ENCODE data around the gene PARS2.

PARS2 gene

GRCh38 chr1:54768093-54768492 is 3.8 kb upstream of the PARS2 start:
- no peak for DNase-seq

- no peak for DNase-seq
Measured at GRCh38 chr1:54767526-54767925, 3.2 kb upstream of the PARS2 start.

- no peak for DNase-seq
Measured at GRCh38 chr1:54766726-54767125, 2.4 kb upstream of the PARS2 start.

- no peak for DNase-seq
Measured at GRCh38 chr1:54764922-54765561, 719 bp upstream of the PARS2 start.

- DNase-seq: no peak
Measured at GRCh38 chr1:54763816-54764132, 549 bp downstream of the PARS2 start.

GRCh38 chr1:54758678-54759348 is 5.5 kb downstream of the PARS2 start:
- DNase-seq: no peak

- DNase-seq: no peak
Measured at GRCh38 chr1:54757833-54758232, 6.5 kb downstream of the PARS2 start.

GRCh38 chr1:54754486-54755285 is 9.6 kb downstream of the PARS2 start:
- no peak for DNase-seq

GRCh38 chr1:54754045-54754444 is 10.3 kb downstream of the PARS2 start:
- no peak for DNase-seq

GRCh38 chr1:54751426-54751825 is 12.9 kb downstream of the PARS2 start:
- no peak for DNase-seq

GRCh38 chr1:54750596-54750995 is 13.7 kb downstream of the PARS2 start:
- DNase-seq: peak; percentile 0

- DNase-seq: no peak
Measured at GRCh38 chr1:54748094-54748835, 16.1 kb downstream of the PARS2 start.

- no peak for DNase-seq
Measured at GRCh38 chr1:54745864-54746263, 18.5 kb downstream of the PARS2 start.

- no peak for DNase-seq
Measured at GRCh38 chr1:54745274-54745673, 19.0 kb downstream of the PARS2 start.

- DNase-seq: no peak
Measured at GRCh38 chr1:54744696-54745095, 19.6 kb downstream of the PARS2 start.

GRCh38 chr1:54743416-54744226 is 20.7 kb downstream of the PARS2 start:
- DNase-seq: no peak

- DNase-seq: no peak
Measured at GRCh38 chr1:54742282-54742681, 22.0 kb downstream of the PARS2 start.

- DNase-seq: no peak
Measured at GRCh38 chr1:54741531-54741930, 22.8 kb downstream of the PARS2 start.

GRCh38 chr1:54738244-54738643 is 26.1 kb downstream of the PARS2 start:
- DNase-seq: no peak

GRCh38 chr1:54736685-54737084 is 27.6 kb downstream of the PARS2 start:
- no peak for DNase-seq

- DNase-seq: no peak
Measured at GRCh38 chr1:54728027-54728426, 36.3 kb downstream of the PARS2 start.

- DNase-seq: no peak
Measured at GRCh38 chr1:54724771-54725170, 39.6 kb downstream of the PARS2 start.

GRCh38 chr1:54723985-54724384 is 40.3 kb downstream of the PARS2 start:
- no peak for DNase-seq
